WTC11 (cell line): ENCODE measurements around the gene PFDN1. TPM values are rescaled to one million over a fixed set of nuclear protein-coding genes. Genes with fewer than 3 reads are reported as not detected.

Experiments
- ATAC-seq: fragments of 200-7000 bp; cut with Tn5 transposase; 2 replicates; pipeline ENCODE4 v1.10.0; 2021; ENCODE audit warnings: mild to moderate bottlenecking, moderate library complexity
- CTCF ChIA-PET: fragments of 300-600 bp; sonication (Branson Sonifier 250); formaldehyde crosslinking; loops from one replicate; lab custom pipeline; 2021; ENCODE audit warnings: antibody characterized with exemption; lab: Charles Lee
- POLR2A ChIA-PET: fragments of 350-600 bp; sonication (Branson Sonifier 250); formaldehyde crosslinking; loops from one replicate; lab custom pipeline; 2021; ENCODE audit warnings: antibody characterized with exemption; lab: Charles Lee
- DNase-seq: peaks from one replicate; pipeline ENCODE4 v3.0.0; 2021; ENCODE audit warnings: low spot score
- H3K27ac Mint-ChIP-seq: 2 replicates; pipeline ENCODE4 v1.8.0; 2021; ENCODE audit warnings: mixed read lengths
- H3K27me3 Mint-ChIP-seq: 2 replicates; pipeline ENCODE4 v1.8.0; 2021; ENCODE audit warnings: low read depth, mild to moderate bottlenecking, moderate library complexity, mixed read lengths
- H3K36me3 Mint-ChIP-seq: 2 replicates; pipeline ENCODE4 v1.8.0; 2021; ENCODE audit warnings: mixed read lengths
- H3K4me1 Mint-ChIP-seq: 2 replicates; pipeline ENCODE4 v1.8.0; 2022; ENCODE audit warnings: mixed read lengths
- H3K4me3 Mint-ChIP-seq: 2 replicates; pipeline ENCODE4 v1.8.0; 2021; ENCODE audit warnings: mild to moderate bottlenecking, moderate library complexity, mixed read lengths
- H3K9me3 Mint-ChIP-seq: 2 replicates; pipeline ENCODE4 v1.8.0; 2021; ENCODE audit warnings: mixed read lengths
- CREB1 ChIP-seq: sonication (generic); formaldehyde crosslinking; IDR thresholded peaks from 2 replicates; pipeline ENCODE4 v1.8.0; 2023; ENCODE audit warnings: mild to moderate bottlenecking, missing genetic modification reagents
- CTCF ChIP-seq: fragments of 200-600 bp; IDR thresholded peaks from 2 replicates; pipeline ENCODE4 v1.8.0; 2022; ENCODE audit warnings: antibody characterized with exemption
- ELF4 ChIP-seq: sonication (generic); formaldehyde crosslinking; IDR thresholded peaks from 2 replicates; pipeline ENCODE4 v1.8.1; 2022; ENCODE audit warnings: low read depth, mild to moderate bottlenecking, moderate library complexity, missing genetic modification reagents
- ETV6 ChIP-seq: sonication (generic); formaldehyde crosslinking; IDR thresholded peaks from 2 replicates; pipeline ENCODE4 v1.8.1; 2022; ENCODE audit warnings: mild to moderate bottlenecking, missing genetic modification reagents
- FOXP1 ChIP-seq: sonication (generic); formaldehyde crosslinking; IDR thresholded peaks from 2 replicates; pipeline ENCODE4 v1.8.0; 2022; ENCODE audit warnings: missing genetic modification reagents, mild to moderate bottlenecking, moderate library complexity, borderline replicate concordance
- JAZF1 ChIP-seq: fragments of 250-450 bp; sonication (Bioruptor Pico); IDR thresholded peaks from 2 replicates; pipeline ENCODE4 v1.9.0; 2021; ENCODE audit warnings: moderate library complexity, mild to moderate bottlenecking, inconsistent platforms
- KAT7 ChIP-seq: sonication (generic); formaldehyde crosslinking; IDR thresholded peaks from 2 replicates; pipeline ENCODE4 v1.8.1; 2023; ENCODE audit warnings: missing genetic modification reagents, mild to moderate bottlenecking, borderline replicate concordance
- MYBL2 ChIP-seq: sonication (generic); formaldehyde crosslinking; IDR thresholded peaks from 2 replicates; pipeline ENCODE4 v1.8.1; 2023; ENCODE audit warnings: mild to moderate bottlenecking, moderate library complexity, missing genetic modification reagents
- RELA ChIP-seq: sonication (generic); formaldehyde crosslinking; IDR thresholded peaks from 2 replicates; pipeline ENCODE4 v1.8.1; 2022; ENCODE audit warnings: missing genetic modification reagents, mild to moderate bottlenecking, borderline replicate concordance
- SP1 ChIP-seq: sonication (generic); formaldehyde crosslinking; conservative IDR thresholded peaks from 2 replicates; pipeline ENCODE4 v1.8.1; 2022; ENCODE audit warnings: missing genetic modification reagents
- ZNF121 ChIP-seq: sonication (generic); formaldehyde crosslinking; IDR thresholded peaks from 2 replicates; pipeline ENCODE4 v1.8.0; 2023; ENCODE audit warnings: missing genetic modification reagents
- ZNF512 ChIP-seq: sonication (generic); formaldehyde crosslinking; IDR thresholded peaks from 2 replicates; pipeline ENCODE4 v1.8.1; 2022; ENCODE audit warnings: missing genetic modification reagents, borderline replicate concordance
- total RNA-seq: library from RNA; stranded (reverse); gene quantifications from 3 replicates; pipeline ENCODE4 v1.2.3, GENCODE V29; 2021
- TF ChIP-seq, protein P1 (sequence below): sonication (generic); formaldehyde crosslinking; IDR thresholded peaks from 2 replicates; pipeline ENCODE4 v1.8.0; 2022; ENCODE audit warnings: missing genetic modification reagents
- TF ChIP-seq, protein P2 (sequence below): fragments of 250-450 bp; sonication (Bioruptor Pico); IDR thresholded peaks from 2 replicates; pipeline ENCODE4 v1.9.0; 2021; ENCODE audit warnings: moderate library complexity, mild to moderate bottlenecking, inconsistent platforms, borderline replicate concordance
- TF ChIP-seq, protein P3 (sequence below): sonication (generic); formaldehyde crosslinking; IDR thresholded peaks from 2 replicates; pipeline ENCODE4 v1.8.1; 2023; ENCODE audit warnings: mild to moderate bottlenecking, missing genetic modification reagents
- TF ChIP-seq, protein P4 (sequence below): sonication (generic); formaldehyde crosslinking; IDR thresholded peaks from 2 replicates; pipeline ENCODE4 v1.8.1; 2023; ENCODE audit warnings: mild to moderate bottlenecking, moderate library complexity, missing genetic modification reagents
- TF ChIP-seq, protein P5 (sequence below): sonication (generic); formaldehyde crosslinking; IDR thresholded peaks from 2 replicates; pipeline ENCODE4 v1.8.0; 2022; ENCODE audit warnings: mild to moderate bottlenecking, missing genetic modification reagents
- TF ChIP-seq, protein P6 (sequence below): sonication (generic); formaldehyde crosslinking; IDR thresholded peaks from 2 replicates; pipeline ENCODE4 v1.8.0; 2023; ENCODE audit warnings: missing genetic modification reagents, mild to moderate bottlenecking, borderline replicate concordance

The PFDN1 gene
- total RNA-seq, 1 experiment from 2014 or later: 44.1 TPM

GRCh38 chr5:140346348-140347221 lies 43.7 kb upstream of the PFDN1 start, which contains the start of gene HBEGF (continued):
- TF ChIP-seq, protein P1, sequence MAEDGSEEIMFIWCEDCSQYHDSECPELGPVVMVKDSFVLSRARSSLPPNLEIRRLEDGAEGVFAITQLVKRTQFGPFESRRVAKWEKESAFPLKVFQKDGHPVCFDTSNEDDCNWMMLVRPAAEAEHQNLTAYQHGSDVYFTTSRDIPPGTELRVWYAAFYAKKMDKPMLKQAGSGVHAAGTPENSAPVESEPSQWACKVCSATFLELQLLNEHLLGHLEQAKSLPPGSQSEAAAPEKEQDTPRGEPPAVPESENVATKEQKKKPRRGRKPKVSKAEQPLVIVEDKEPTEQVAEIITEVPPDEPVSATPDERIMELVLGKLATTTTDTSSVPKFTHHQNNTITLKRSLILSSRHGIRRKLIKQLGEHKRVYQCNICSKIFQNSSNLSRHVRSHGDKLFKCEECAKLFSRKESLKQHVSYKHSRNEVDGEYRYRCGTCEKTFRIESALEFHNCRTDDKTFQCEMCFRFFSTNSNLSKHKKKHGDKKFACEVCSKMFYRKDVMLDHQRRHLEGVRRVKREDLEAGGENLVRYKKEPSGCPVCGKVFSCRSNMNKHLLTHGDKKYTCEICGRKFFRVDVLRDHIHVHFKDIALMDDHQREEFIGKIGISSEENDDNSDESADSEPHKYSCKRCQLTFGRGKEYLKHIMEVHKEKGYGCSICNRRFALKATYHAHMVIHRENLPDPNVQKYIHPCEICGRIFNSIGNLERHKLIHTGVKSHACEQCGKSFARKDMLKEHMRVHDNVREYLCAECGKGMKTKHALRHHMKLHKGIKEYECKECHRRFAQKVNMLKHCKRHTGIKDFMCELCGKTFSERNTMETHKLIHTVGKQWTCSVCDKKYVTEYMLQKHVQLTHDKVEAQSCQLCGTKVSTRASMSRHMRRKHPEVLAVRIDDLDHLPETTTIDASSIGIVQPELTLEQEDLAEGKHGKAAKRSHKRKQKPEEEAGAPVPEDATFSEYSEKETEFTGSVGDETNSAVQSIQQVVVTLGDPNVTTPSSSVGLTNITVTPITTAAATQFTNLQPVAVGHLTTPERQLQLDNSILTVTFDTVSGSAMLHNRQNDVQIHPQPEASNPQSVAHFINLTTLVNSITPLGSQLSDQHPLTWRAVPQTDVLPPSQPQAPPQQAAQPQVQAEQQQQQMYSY (CRISPR knock-in tag): no peak
- no peak; the same call in 1 of the 2 replicates for TF ChIP-seq RELA (CRISPR knock-in tag)
- peak; percentile 70 for TF ChIP-seq ETV6 (CRISPR knock-in tag)
- TF ChIP-seq, protein P2, sequence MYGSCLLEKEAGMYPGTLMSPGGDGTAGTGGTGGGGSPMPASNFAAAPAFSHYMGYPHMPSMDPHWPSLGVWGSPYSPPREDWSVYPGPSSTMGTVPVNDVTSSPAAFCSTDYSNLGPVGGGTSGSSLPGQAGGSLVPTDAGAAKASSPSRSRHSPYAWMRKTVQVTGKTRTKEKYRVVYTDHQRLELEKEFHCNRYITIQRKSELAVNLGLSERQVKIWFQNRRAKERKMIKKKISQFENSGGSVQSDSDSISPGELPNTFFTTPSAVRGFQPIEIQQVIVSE: no peak
- peak; percentile 26; the same call in 1 of the 2 replicates for TF ChIP-seq MYBL2
- TF ChIP-seq, protein P3, sequence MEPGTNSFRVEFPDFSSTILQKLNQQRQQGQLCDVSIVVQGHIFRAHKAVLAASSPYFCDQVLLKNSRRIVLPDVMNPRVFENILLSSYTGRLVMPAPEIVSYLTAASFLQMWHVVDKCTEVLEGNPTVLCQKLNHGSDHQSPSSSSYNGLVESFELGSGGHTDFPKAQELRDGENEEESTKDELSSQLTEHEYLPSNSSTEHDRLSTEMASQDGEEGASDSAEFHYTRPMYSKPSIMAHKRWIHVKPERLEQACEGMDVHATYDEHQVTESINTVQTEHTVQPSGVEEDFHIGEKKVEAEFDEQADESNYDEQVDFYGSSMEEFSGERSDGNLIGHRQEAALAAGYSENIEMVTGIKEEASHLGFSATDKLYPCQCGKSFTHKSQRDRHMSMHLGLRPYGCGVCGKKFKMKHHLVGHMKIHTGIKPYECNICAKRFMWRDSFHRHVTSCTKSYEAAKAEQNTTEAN (CRISPR knock-in tag): 0 out of 2 replicates have a peak, but pooled peaks have one; percentile 0
- TF ChIP-seq ELF4 (CRISPR knock-in tag): no peak
- TF ChIP-seq, protein P4, sequence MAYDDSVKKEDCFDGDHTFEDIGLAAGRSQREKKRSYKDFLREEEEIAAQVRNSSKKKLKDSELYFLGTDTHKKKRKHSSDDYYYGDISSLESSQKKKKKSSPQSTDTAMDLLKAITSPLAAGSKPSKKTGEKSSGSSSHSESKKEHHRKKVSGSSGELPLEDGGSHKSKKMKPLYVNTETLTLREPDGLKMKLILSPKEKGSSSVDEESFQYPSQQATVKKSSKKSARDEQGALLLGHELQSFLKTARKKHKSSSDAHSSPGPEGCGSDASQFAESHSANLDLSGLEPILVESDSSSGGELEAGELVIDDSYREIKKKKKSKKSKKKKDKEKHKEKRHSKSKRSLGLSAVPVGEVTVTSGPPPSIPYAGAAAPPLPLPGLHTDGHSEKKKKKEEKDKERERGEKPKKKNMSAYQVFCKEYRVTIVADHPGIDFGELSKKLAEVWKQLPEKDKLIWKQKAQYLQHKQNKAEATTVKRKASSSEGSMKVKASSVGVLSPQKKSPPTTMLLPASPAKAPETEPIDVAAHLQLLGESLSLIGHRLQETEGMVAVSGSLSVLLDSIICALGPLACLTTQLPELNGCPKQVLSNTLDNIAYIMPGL (CRISPR knock-in tag): peak; percentile 76
- TF ChIP-seq ZNF121 (CRISPR knock-in tag): no peak
- no peak for TF ChIP-seq KAT7 (CRISPR knock-in tag)
- peak; percentile 11; the same call in 1 of the 2 replicates for TF ChIP-seq CTCF
- no peak for TF ChIP-seq CREB1 (CRISPR knock-in tag)
- TF ChIP-seq, protein P5, sequence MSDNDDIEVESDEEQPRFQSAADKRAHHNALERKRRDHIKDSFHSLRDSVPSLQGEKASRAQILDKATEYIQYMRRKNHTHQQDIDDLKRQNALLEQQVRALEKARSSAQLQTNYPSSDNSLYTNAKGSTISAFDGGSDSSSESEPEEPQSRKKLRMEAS (CRISPR knock-in tag): peak; percentile 67
- TF ChIP-seq, all 79 proteins: peak for 10

DNA sequence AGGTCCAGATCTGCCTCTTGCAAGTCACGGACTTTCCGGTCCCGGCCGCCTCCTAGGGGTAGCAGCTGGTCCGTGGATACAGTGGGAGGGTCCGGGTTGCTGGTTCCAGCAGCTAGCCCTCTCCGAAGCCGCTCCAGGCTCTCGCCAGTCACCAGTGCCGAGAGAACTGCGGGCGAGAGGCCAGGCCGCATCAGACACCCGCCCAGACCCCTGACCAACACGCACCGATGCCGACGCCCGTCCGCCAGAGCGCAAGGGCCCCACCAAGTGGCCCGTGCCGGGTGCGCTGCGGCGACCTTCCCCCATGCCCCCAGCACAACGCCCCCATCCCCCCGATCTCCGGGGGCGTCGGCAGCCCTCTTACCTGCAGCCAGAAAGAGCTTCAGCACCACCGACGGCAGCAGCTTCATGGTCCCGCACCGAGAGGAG lies 43.0 kb upstream of the PFDN1 start:
- peaks cover 11% of the 10 kb centered on the region for H3K27me3 Mint-ChIP-seq
- CTCF ChIA-PET: interaction anchor here (0.6 to 15.0 kb wide), 64 partner anchors 9 to 559 kb away, joined by 3 to 621 read pairs (median 5); partner anchors contain the start of genes DND1, EIF4EBP3, HARS1 and HARS2
- H3K36me3 Mint-ChIP-seq: no peaks in the 10 kb centered on the region
- POLR2A ChIA-PET: interaction anchor here (0.8 to 2.3 kb wide), 13 partner anchors 9 to 201 kb away, joined by 3 to 28 read pairs (median 6); partner anchors contain the start of genes EIF4EBP3 and PFDN1
- peak; percentile 59 for ATAC-seq
- H3K27ac Mint-ChIP-seq: no peak overlapping the region
- peak overlapping the region; percentile 66 for H3K4me3 Mint-ChIP-seq
- DNase-seq: peak; percentile 74
- H3K4me1 Mint-ChIP-seq: peaks cover 27% of the 10 kb centered on the region
- no peaks in the 10 kb centered on the region for H3K9me3 Mint-ChIP-seq
- no peak for TF ChIP-seq ZNF512 (CRISPR knock-in tag)
- TF ChIP-seq, protein P6, sequence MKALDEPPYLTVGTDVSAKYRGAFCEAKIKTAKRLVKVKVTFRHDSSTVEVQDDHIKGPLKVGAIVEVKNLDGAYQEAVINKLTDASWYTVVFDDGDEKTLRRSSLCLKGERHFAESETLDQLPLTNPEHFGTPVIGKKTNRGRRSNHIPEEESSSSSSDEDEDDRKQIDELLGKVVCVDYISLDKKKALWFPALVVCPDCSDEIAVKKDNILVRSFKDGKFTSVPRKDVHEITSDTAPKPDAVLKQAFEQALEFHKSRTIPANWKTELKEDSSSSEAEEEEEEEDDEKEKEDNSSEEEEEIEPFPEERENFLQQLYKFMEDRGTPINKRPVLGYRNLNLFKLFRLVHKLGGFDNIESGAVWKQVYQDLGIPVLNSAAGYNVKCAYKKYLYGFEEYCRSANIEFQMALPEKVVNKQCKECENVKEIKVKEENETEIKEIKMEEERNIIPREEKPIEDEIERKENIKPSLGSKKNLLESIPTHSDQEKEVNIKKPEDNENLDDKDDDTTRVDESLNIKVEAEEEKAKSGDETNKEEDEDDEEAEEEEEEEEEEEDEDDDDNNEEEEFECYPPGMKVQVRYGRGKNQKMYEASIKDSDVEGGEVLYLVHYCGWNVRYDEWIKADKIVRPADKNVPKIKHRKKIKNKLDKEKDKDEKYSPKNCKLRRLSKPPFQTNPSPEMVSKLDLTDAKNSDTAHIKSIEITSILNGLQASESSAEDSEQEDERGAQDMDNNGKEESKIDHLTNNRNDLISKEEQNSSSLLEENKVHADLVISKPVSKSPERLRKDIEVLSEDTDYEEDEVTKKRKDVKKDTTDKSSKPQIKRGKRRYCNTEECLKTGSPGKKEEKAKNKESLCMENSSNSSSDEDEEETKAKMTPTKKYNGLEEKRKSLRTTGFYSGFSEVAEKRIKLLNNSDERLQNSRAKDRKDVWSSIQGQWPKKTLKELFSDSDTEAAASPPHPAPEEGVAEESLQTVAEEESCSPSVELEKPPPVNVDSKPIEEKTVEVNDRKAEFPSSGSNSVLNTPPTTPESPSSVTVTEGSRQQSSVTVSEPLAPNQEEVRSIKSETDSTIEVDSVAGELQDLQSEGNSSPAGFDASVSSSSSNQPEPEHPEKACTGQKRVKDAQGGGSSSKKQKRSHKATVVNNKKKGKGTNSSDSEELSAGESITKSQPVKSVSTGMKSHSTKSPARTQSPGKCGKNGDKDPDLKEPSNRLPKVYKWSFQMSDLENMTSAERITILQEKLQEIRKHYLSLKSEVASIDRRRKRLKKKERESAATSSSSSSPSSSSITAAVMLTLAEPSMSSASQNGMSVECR (CRISPR knock-in tag): no peak
- TF ChIP-seq SP1 (CRISPR knock-in tag): no peak
- no peak for TF ChIP-seq JAZF1 (CRISPR knock-in tag)
- 0 out of 2 replicates have a peak, but pooled peaks have one; percentile 6 for TF ChIP-seq FOXP1 (CRISPR knock-in tag)
